NCI-H1436 treated with DMSO at 0.1 percent for 48 hours (cell line): ENCODE measurements around the gene SLAMF9.

ENCODE experiments used
- DNase-seq: peaks from one replicate; lab custom pipeline; 2025; lab: John Stamatoyannopoulos, UW

SLAMF9 gene

DNA sequence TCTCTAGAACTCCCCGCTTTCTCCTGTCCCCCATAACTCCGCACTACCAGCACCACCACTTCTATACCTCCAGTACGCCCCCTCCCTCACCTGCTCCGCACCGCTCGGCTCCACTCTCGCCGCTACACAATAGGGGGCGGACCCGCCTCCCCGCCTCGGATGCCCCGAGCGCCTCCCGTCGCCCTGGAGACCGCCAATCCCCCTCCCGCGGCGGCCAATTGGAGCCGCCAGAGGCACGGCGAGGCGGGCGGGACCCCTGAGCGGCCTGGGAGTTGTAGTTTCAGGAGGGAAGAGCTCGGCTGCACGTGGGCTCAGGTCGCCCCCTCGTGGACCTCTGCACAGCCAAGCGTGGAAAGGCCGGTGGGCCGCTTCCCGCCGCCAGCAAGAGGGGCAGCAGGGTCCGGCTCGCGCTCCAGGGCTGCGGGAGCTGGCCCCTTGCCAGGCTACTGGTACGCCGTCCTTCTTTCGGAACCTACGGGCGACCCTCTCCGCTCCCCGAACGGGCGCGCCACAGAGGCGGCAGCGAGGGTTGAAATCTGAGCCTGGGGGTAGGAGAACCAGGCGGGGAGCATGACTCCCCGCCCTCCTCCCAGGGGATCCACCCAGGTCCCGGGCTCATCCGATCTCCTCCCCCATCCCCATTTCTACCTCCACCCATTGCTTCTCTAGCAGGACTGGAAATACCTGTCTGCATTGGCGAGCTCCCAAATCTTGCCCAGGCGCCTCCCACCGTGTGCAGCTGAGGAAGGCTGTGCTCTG is 8.4 kb downstream of the SLAMF9 start, which contains the start of gene IGSF9:
TSS of gene IGSF9 (minus strand) at position 131 of the 759 bp plus-strand sequence. CDS start 2,159 bp downstream, outside the sequence.
- DNase-seq = peak; percentile 78

DNA sequence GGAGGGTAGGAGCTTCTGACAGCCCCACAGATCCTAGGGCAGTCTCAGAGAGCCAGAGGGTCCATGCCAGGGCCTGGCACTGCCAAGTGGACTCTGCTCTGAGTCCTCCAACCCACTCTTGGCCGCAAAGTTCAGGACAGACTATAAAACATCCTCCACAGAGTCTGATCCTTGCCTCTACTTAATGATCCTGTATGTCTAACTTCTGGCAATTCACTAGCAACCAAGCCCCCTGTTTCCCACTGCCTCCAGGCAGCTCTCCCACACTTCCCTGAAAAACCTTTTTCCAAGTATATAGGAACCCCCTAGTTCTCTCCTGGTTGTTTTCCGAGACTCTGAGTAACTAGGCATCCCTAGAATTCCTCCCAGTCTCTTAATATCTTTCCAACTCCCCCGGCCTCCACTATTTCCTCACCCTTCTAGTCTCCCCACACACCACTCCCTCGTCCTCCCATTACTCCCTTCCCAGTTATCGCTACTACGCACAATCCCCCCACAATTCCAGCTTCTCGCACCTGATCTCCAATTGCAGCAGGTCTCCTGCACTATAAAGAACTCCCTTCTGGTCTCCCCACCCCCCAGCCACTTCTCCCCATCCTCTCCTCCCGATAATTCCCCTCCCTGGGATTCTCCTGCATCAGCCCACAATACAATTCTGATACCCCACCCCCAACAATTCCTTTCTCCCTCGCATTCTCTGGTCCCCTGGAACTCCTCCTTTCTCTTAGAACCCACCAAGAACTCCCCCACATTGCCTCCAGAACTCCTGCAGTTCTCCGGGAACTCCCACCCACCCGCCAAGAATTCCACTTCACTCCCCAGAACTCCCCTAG is 9.2 kb downstream of the SLAMF9 start:
- no peak for DNase-seq

DNA sequence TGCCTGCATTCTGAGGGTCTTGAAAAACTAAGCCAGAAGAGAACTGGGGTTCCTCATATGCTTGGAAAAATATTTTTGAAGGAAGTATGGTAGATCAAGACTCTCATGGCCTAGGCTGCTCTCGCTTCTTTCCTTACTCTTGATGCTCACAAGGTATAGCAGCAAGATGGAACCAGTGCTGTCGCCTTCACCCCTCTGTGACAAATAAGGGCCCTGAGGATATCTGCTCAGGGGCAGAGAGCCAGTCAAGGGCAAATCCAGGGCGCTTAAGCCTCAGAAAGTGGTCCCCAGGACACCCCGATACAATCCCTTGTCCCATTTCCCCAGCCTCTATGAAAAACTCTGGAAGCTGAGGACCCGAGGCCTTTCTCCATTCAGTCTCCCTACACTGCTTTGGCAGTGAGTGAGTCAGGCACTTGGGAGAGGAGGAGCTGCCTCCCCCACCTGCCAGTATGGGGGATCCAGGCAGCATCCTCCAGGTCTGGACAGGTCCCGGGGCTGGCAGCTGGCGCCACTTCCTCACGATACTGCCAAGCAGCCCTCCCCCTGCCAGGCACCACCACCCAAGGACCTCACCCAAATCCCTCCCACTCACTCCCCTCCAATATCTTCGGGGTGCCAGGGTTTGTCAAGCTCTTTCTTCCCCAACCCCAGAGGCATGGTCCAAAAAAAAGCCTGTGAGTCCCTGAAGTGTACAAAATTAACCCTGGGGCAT is 10.0 kb downstream of the SLAMF9 start:
- DNase-seq = no peak

DNA sequence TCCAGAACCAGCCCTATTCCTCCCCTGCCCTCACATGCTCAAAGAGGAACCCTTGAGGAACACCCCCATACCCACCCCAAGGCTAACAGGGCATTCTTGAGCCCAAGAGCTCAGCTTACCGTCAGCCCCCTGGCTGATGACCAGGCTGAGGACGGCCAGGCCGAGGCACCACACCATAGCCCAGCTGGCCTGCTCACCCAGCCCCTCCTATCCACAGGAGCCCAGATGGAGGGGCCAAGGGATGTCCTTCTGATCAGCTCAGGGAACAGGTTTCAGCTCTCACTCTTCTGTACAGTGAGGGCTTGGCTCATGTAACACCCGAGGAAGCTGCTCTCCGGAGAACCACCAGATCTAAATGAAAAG is 10.8 kb downstream of the SLAMF9 start:
- DNase-seq = no peak

DNA sequence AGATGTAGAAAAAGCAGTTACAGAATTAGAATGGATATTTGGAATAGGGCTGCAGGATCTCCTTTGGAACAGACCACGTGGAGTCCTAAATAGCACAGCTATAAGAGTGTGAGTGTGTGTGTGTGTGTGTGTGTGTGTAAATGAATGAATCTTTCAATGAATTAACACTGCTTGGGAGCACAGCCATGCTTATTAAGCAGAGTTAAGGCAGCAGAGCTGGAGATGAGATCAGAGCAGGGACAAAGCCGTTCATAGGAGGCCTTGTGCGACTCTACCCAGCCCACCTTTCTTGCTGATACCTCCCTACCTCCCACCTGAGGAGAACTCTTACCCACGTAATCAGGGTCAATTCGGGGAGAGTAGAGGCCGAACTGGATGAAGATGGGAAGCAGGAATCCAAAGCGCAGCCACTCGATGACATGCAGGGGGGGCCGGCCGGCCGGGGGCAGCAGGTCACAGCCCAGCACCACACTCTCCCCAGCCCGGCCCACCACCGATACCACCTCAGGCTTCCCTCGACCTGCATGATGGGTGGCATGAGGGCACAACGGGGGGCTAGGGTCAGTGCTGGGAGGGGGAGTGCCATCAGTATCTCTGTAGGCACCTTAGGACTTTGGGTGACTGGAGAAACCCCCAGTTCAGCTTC is 11.3 kb downstream of the SLAMF9 start:
- no peak for DNase-seq

DNA sequence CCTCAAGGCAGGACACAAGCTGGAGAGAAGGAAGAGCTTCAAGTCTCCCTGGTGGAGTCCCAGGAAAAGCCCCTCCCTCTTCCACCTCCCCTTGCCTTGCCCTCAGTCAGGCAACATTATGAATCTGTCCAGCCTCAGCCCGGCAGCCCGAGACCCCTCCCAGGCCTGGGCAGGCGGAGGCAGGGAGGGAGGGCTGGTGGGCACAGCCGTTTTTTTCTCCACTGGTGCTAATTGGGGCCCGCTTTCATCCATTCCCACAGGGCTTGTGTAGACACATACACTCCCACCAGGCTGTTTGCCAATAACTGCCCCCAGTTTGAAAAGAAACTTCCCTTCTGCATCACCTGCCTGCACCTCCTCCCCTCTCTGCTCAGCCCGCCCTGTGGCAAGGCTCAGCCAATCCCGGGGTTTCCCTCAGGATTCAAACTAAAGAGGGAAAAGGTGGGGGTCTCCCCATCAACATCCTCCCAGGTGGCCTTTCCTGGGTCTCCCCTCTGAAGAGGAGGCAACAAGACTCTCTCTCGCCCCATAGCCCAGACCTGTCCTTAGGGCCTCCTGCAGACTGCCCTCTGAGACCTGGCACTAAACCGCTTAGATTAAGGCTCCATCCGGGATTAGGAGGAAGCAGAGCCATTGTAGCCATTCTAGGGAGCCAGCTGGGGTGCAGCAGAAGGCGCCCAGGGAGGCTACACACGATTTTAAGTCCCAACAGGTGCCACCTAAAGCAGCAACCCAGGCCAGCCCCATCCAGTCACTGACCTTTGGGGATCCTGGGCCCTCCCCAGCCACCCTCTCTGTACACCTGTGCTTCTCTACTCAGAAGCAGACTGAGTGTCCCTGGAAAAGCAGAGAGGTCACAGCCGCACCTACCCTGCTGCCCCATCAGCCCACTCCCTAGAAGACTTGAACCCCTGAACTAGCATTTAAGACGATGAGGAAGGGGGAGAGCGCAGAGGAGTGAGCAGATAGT is 12.2 kb downstream of the SLAMF9 start:
- peak; percentile 89 for DNase-seq

DNA sequence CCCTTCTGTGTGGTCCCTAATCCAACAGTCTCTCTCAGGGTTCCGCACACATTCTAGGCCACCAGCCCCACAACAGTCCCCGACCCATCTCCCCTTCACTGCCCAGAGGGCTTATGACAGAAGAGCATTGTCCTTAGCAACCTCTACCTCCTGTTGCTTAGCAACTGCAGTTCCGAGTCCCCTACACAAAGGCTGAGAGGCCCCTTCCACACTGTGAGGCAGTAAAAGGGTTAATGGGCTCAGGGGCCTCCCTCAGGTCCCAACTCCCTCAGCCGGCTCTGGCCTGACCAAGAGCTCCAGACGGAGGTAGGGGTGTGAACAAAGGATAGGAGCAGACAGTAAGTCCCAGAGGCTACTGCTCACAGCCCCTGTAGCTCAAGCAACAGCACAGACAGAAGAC is 12.9 kb downstream of the SLAMF9 start:
- DNase-seq = no peak

DNA sequence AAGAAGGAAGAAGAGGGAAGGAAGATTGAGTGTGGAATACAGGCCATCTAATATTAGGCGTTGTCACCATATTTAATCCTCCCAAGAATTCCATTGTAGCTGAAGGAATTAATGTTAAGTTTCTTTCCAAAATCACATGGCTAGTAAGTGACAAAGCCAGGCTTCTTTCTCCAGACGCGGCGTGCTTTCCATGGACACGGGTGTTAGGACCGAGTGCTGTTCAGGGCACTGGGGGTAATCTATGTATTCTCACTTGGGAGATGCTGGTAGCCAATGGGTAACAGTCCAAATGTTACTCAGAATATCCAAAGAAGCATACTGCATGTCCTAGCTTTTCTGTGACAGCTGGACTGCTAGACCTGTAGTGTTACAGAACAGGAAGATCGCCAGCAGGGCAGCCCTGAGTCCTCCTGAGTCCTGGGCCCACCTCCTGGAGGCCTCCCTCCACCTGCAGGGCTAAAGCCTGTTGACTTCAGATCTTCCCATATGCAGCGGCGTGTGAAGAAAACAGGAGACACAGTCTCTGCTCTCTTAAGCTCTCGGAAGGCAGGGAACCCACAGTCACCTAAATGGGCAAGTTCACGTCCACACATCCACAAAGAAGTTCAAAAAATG is 13.9 kb downstream of the SLAMF9 start:
- DNase-seq = no peak

DNA sequence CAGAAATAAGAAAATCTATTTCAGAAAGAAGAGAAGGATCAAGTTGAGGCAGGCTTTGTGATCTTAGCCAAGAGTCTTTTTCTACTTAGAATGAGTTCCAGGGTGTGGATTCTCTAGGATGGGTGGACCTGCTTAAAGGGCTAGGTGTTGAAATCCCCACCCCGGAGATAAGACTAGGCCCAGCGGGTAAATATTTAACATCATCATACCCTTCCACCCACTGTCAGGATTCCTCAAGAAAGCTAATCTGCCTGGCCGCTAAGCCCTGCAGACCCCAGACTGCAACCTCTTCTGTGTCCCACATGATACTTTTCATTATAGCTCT is 14.4 kb downstream of the SLAMF9 start:
- DNase-seq = no peak

DNA sequence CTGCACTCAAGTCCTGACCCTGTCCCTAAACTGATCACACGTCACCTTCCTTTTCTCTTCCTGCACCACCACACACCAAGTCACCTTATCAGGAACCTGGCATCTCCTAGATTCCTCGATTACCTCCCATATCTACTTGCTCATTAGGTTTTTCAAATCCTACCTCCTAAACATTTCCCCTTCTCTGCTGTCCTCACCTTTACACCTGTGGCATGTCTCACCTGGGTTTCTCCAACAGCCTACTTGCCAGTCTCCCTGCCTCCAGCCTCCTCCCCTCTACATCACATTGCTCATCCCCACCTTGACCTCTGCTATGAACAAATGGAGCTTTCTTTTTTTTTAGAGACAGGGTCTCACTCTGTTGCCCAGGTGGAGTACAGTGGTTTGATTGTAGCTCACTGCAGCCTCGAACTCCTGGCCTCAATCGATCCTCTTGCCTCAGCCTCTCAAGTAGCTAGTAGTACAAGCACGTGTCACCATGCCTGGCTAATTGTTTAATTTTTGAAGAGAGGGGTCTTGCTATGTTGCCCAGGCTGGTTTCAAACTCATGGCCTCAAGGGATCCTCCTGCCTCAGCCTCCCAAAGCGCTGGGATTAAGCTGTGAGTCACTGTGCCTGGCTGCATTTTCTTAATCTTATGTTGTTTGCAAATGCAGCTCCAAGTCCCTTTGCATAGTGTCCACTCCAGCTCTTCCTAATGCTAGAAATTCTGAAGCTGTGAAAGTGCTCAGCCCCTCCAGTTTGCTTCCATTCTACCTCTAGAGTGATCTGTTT is 14.9 kb downstream of the SLAMF9 start:
- DNase-seq = no peak

DNA sequence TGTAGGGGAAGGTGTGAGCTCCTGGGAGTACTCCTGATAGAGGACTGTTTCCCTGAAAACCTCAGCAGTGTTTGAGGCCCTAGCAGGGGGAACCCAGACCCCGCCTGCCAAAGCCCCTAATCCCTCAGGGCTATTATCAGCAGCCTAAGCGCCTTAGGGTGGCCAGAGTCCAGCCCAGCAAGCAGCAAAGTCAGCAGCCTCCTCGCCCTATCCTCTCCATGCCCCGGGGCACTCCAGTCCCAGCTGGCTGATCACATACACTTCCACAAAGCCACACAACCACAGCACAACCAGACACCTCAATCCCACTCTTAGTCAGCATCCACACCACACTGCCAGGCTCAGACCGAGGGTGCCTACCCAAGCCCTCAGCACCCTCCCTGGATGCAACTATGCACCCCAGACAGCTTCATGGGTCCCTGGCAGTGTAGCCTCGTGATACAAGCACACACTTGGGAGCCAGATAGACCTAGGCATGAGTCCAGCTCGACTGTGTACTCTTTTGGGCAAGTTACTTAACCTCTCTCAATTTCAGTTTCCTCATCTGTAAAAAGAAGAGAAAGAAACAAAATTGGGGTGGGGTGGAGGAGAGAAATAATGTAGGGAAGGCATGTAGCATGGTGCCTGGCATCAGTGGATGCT is 15.7 kb downstream of the SLAMF9 start:
- no peak for DNase-seq

DNA sequence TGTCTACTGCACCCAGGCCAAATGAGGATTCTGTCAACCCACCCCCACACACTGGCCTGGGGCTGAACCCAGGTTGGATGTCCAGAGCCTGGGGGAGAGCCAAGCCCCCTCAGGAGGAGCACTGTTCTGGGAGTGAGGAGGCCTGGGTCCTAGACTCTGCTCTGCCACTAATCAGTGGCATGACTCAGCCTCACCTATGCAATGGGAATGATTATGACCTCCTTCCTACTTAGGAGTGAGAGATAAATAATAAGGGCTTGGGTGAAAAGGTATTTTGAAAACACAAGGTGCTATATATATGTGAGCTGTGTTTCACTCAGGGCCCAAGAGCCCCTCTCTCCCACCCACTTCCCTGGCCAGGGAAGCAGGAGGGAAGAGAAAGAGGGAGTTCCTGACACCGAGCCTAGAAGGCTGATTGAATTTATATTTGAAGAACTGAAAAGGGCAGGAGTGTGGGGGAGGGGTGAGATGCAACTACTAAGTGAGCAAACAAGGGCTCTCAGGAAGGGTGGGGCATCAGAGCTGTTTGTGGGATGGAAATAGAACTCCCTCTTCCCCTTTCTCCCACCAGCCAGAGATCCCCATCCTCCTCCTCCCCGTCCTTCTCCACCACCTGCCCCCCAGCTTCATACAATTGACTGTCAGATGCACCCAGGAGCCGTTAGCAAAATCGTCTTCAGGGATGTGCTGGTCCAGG is 16.8 kb downstream of the SLAMF9 start:
- DNase-seq = no peak

DNA sequence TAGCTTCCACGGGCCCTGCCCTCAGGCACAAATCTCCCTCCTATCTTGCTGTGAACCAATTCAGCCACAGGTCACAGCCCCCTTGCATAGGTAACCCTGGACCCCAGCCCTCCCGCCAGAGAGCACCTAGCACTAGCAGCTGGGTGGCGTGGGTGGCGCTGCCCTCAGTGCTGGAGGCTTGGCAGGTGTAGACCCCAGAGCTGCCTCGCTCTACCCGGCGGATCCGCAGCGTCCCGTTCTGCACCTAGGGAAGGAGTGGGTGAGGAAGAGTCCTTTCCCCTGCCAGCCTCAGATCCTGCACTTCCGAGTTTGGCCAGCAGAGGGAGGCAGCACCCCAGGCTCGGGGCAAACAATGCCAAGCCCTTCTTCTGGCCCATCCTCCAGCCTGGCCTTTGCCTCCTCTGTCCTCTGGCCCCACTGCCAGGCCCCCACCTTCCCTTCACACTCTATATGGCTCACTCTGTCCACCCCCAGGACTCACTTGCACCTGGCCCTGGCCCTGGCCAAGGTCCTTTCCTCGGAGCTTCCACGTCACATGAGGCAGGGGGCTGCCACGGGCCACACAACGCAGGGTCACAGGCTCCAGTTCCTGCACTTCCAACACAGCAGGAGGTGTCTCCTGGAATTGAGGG is 17.6 kb downstream of the SLAMF9 start:
- DNase-seq = no peak

DNA sequence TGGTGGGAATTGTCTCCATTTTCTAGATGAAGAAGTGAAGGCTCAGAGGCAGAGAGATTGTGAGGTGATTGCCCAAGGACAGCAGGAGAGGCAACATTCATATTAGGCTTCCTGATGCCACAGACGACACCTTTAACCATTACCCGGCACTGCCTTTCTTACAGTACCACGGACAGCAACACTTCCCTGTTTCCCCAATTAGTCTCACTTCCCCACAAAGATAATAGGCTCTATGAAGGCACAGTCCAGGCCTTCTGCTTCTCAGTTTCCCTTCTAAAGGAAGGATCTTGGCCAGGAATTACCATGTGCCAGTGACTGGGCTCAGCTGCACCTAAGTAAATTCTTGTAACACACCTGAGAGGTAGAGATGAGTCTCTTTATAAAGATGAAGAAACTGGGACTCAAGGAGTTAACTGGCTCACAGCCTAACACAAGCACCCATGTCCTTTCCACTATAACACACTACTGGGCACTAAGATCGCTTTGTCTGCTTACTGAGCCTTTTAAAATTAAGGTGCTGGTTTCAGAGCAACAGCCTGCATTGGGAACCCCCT is 18.2 kb downstream of the SLAMF9 start:
- no peak for DNase-seq

DNA sequence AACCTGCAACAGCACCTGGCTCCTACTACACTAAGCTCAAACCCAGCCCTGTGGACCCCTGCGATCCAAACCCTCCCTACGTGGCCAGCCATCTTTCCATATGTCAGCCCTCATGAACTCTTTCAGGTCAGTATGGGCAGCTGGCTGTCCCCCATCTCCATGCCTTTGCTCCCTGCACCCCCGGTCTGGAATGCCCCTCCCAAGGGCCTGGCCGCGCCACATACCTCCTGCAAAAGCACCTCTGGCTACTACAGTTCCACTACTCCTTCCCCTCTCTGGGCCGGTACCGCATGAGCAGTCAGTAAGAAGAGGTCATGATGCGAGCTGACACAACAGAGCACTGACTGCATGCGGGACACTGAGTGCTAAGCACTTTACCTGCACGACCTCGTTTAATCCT is 18.7 kb downstream of the SLAMF9 start:
- DNase-seq = no peak

DNA sequence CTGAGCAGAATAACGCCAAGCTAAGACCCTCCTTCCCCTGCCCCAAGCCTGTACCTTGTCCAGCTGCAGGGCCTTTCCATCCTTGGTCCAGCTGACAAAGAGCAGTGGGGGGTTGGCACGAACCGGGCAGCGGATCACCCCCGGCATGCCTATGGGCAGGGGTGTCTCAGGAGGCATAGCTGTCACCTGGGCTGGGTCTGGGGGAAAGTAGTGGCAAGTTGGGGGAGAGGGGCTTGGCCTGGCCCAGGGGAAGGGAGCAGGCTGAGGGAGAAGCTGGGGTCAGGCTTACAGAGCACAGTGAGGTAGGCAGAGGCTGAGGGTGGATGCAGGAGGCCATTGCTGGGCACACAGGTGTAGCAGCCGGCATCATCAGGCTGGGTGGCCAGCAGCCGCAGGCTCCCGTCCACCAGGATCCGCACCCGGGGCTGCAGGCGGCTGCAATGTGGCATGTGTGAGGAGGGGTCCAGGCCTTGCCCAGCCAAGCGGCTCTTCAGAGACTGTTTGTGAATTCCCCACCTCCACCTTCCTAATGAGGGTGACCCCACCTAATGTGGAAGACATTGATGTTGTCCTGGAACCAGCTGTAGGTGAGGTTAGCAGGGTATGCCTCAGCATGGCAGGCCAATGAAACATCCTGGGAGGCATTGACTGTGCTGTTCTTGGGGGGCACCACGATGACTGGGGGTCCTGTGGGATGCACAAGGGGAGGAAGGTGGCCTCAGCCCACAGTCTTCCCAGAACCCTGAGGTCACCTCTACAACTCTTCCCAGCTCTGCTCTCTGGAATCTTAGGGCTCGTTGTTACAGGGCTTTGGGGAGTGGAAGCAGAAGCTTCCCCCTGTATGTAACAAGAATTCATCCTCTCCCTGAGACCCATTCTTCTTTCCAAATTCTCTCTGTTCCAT is 19.6 kb downstream of the SLAMF9 start:
- DNase-seq = no peak

DNA sequence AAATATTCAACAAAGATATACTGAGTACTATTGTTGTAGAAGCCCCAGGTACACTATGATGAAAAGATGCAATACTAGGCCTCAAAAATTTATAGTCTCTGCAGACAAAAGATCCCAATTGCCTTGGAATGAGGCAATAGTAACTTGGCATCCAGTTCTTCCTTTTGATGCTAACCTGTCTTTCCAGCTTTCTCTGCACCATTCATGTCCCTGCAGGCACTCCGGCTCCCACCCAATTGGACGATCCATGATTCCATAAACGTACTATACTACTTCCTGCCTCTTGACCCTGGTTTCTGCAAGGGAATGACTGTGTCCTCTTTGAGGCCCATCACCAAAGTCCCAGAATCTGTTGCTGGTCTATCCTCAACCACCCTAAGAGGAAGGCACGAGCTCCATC is 20.7 kb downstream of the SLAMF9 start:
- no peak for DNase-seq
